Inferior parietal cortex (tissue), 1 donor: ENCODE data around the gene CLDN5.
"Not testable (repeated sequence)": the region's sequence is repeated elsewhere in the genome, so short reads cannot be mapped to it uniquely, and the experiment has no call there.

Experiments used
- DNase-seq: peaks from one replicate; pipeline ENCODE4 v3.0.0-alpha.2; 2016; ENCODE audit errors: extremely low spot score

Gene CLDN5

DNA sequence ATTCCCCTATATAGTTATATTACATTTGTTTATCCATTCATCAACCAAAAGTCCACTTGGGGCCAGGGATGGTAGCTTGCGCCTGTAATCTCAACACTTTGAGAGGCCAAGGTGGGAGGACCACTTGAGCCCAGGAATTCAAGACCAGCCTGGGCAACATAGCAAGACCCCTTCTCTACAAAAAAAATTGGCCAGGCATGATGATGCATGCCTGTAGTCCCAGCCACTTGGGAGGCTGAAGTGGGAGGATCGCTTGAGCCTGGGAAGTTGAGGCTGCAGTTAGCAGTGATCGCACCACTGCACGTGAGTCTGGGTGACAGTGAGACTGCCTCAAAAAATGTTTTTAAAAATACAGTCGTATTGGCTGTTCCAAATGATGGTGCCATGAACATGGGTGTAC, 24.2 kb upstream of the CLDN5 start:
- not testable (repeated sequence) for DNase-seq

DNA sequence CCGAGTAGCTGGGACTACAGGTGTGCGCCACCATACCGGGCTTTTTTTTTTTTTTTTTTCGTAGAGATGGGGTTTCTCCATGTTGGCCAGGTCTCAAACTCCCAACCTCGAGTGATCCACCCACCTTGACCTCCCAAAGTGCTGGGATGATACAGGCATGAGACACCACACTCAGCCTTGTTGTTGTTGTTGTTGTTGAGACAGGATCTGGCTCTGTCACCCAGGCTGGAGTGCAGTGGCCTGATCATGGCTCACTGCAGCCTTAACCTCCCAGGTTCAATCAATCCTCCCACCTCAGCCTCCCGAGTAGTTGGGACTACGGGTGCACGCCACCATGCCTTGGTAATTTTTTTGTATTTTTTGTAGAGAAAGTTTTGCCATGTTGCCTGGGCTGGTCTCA, 23.4 kb upstream of the CLDN5 start:
- DNase-seq, result no peak

DNA sequence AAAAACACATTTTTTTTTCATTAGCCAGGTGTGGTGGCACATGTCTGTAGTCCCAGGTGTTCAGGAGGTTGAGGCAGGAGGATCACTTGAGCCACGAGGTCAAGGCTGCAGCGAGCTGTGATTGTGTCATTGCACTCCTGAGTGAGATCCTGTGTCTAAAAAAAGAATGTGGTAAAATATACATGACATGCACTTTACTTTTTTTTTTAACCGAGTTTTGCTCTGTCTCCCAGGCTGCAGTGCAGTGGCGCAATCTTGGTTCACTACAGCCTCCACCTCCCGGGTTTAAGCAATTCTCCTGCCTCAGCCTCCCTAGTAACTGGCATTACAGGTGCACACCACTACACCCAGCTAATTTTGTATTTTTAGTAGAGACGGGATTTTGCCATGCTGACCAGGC, 22.5 kb upstream of the CLDN5 start:
- DNase-seq, result no peak

DNA sequence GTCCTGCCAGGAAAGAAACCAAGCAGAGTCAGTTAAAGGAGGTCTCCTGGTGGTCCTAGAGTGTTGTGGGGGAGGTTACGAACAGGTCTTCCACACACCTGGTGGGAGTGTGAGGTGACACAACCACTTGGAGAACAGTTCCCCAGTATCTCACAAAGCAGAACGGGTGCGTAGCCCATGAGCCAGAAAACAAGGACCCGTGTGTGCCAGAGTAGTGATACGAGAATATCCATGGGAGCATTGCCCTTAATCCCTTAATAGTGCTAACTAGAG, 21.7 kb upstream of the CLDN5 start:
- no peak for DNase-seq

- no peak for DNase-seq
Measured at GRCh38 chr22:19543970-19544708, 19.9 kb upstream of the CLDN5 start.

- DNase-seq, result no peak
Measured at GRCh38 chr22:19540394-19540793, 16.2 kb upstream of the CLDN5 start.

- no peak for DNase-seq
Measured at GRCh38 chr22:19537941-19538488, 13.8 kb upstream of the CLDN5 start.

DNA sequence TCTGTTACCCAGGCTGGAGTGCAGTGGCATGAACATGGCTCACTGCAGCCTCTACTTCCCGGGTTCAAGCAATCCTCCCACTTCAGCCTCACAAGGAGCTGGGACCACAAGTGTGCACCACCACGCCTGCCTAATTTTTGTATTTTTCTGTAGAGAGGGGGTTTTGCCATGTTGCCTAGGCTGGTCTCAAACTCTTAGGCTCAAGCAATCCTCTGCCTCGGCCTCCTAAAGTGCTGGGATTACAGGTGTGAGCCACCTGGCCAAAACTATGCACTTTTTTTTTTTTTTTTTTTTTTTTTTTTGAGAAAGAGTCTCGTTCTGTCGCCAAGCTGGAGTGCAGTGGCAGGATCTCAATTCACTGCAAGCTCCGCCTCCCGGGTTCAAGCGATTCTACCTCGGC, 12.4 kb upstream of the CLDN5 start:
- no peak for DNase-seq

- no peak for DNase-seq
Measured at GRCh38 chr22:19535001-19535400, 10.8 kb upstream of the CLDN5 start.

GRCh38 chr22:19533857-19534256, 9.6 kb upstream of the CLDN5 start:
- DNase-seq, result no peak

DNA sequence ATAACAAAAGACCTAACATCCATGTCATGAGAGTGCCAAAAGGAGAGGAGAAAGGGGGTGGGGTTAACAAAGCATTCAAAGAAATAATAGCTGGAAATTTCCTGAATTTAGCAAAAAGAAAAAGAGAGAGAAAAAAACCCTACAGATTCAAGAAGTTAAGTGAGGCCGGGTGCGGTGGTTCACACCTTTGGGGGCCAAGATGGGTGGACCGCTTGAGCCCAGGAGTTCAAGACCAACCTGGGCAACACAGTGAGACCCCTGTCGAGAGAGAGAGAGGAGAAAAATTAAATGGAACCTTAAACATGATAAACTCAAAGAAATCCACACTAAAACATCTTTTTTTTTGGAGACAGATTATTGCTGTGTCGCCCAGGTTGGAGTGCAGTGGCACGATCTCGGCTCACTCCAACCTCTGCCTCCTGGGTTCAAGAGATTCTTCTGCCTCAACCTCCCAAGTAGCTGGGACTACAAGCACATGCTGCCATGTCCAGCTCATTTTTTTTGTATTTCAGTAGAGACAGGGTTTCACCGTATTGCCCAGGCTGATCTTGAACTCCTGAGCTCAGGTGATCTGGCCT, 8.9 kb upstream of the CLDN5 start:
- no peak for DNase-seq

DNA sequence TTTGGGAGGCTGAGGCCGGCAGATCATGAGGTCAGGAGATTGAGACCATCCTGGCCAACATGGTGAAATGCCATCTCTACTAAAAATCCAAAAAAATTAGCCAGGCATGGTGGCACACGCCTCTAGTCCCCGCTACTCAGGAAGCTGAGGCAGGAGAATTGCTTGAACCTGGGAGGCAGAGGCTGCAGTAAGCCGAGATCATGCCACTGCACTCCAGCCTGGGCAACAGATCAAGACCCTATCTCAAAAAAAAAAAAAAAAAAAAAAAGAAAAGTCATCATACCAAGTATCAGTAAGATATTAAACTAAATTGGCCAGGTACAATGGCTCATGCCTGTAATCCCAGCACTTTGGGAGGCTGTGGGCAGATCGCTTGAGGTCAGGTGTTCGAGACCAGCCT, 7.1 kb upstream of the CLDN5 start:
- DNase-seq, result not testable (repeated sequence)

GRCh38 chr22:19530751-19531150, 6.5 kb upstream of the CLDN5 start:
- no peak for DNase-seq

DNA sequence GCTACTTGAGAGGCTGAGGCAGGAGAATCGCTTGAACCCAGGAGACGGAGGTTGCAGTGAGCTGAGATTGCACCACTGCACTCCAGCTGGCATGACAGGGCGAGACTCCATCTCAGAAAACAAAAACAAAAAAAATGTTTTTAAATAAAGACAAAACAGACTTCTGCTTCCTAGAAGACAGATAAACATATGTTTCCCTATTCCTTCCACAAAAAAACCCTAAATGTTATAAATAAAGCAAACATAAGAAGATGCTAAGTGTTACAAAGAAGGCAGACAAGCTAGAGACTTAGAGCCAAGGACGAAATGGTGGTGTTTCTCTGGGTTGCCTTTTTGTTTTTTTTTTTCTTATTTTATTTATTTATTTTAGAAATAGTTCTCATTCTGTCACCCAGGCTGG, 5.6 kb upstream of the CLDN5 start:
- DNase-seq, result no peak

- no peak for DNase-seq
Measured at GRCh38 chr22:19527861-19528417, 3.7 kb upstream of the CLDN5 start.

- DNase-seq, result no peak
Measured at GRCh38 chr22:19527321-19527721, 3.1 kb upstream of the CLDN5 start.

DNA sequence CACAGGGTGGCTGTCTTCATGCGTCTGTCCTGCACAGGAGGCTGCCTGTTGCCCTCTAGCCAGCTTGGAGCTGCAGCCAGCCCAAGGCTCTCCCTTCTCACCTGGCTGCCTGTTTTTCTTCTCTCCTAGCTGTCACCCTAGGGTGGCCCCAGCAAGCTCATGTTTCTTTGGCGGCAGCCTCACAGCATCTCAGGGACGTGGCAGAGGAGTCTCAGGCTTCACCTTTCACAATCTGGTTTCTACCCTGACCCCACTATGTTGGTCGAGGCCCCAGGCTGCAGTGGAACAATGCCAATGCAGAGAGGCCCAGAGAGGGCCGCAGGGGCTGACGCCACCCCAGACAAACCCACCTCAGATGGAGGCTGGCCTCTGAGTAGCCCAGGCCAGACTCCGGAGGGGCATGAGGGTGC, 2.5 kb upstream of the CLDN5 start:
- DNase-seq, result no peak

GRCh38 chr22:19526076-19526701, 2.0 kb upstream of the CLDN5 start:
- no peak for DNase-seq

GRCh38 chr22:19525666-19526065, 1.5 kb upstream of the CLDN5 start:
- no peak for DNase-seq

GRCh38 chr22:19525116-19525660, 978 bp upstream of the CLDN5 start:
- no peak for DNase-seq

DNA sequence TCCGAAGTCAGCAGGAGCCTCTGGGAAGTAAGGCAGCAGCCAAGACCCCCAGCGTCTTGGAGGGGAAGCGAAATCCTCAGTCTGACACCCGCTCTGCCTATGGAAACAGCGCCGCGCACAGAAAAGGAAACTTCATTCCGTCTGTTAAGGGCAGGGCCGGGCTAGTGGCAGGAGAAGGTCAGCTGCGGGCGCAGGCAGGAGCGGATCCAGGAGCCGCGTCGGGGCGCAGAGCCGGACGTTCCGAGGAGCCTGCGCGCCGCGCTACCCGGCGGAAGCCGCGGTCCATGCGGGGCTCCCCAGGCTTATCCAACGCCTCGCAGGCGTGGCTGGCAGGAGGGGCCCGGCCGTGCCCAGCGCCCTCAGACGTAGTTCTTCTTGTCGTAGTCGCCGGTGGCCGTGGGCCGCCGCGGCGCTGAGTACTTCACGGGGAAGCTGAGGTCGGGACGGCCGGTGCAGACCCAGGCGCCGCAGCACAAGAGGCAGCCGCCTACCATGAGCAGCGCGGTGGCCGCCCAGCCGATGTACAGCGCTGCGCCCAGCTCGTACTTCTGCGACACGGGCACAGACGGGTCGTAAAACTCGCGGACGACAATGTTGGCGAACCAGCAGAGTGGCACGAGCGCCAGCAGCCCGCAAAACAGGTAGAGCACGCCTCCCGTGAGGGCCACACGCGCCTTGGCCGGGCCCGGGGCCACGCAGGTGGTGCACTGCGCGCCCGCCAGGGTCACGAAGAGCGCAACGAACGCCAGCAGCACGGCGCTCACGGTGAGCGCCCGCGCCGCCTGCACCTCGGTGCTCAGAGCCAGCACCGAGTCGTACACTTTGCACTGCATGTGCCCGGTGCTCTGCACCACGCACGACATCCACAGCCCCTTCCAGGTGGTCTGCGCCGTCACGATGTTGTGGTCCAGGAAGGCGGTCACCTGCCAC, 705 bp downstream of the CLDN5 start:
- no peak for DNase-seq

DNA sequence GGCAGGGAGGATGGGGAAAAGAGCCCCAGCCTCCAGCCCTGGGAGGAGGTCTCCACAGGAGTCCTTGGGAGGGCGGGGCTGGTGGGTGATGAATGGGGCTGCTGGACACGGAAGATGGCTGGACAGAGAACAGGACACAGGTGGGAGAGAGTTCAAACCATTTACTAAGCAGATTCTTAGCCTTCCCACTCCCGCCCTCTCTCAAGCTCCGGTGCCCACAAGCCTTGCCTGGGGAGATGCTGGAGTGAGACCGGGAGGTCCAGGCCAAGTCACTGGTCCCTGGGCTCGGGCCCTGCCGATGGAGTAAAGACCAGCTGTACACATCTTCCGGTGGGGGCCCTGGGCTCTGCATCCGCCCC, 1.4 kb downstream of the CLDN5 start:
- DNase-seq, result no peak
